ENCODE measurements around the gene BARHL2.

Gene BARHL2

DNA sequence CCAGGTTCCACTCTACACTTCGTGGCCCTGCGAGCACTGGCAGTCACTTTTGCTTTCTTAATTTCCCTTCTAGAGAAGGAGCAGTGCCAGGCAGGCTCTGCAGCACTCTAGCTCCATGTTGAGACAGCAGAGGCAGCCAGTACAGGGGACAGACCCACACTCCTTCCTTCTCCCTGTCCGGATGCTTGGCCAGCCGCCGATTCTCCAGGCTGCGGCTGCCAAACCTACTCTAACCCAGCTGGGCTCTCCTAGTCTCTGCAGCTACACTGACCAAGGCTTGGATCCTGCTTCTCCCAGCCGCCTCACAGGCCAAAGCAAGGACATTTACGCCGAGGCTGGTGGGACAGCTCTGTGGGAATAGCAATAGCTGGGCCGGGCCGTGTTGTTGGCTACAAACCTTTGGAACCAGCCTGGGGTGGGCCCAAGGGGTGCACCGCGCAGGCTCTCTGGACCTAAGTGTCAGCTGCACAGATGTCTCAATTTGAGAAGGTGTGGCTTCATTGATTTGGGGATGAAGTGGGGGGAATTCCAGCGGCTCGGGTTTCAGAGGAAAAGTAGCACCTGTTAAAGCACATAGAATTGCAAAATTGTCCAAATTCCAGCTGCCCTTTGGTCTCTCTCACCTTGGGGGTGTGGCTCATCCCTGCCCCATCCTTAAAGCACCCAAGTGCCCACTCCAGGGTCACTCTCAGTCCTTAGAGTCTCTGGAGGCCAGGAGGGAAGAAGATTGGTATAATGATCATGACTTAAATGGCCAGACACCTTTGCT lies 3.2 kb downstream of the BARHL2 start:
- no peak for TF ChIP-seq ZFX (IDR thresholded peaks at IDR 0.05; ENCODE audit: borderline replicate concordance)
- TF ChIP-seq, protein P1, sequence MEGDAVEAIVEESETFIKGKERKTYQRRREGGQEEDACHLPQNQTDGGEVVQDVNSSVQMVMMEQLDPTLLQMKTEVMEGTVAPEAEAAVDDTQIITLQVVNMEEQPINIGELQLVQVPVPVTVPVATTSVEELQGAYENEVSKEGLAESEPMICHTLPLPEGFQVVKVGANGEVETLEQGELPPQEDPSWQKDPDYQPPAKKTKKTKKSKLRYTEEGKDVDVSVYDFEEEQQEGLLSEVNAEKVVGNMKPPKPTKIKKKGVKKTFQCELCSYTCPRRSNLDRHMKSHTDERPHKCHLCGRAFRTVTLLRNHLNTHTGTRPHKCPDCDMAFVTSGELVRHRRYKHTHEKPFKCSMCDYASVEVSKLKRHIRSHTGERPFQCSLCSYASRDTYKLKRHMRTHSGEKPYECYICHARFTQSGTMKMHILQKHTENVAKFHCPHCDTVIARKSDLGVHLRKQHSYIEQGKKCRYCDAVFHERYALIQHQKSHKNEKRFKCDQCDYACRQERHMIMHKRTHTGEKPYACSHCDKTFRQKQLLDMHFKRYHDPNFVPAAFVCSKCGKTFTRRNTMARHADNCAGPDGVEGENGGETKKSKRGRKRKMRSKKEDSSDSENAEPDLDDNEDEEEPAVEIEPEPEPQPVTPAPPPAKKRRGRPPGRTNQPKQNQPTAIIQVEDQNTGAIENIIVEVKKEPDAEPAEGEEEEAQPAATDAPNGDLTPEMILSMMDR (IDR thresholded peaks at IDR 0.05) = no peak
- H3K27ac ChIP-seq = no peak overlapping the region

DNA sequence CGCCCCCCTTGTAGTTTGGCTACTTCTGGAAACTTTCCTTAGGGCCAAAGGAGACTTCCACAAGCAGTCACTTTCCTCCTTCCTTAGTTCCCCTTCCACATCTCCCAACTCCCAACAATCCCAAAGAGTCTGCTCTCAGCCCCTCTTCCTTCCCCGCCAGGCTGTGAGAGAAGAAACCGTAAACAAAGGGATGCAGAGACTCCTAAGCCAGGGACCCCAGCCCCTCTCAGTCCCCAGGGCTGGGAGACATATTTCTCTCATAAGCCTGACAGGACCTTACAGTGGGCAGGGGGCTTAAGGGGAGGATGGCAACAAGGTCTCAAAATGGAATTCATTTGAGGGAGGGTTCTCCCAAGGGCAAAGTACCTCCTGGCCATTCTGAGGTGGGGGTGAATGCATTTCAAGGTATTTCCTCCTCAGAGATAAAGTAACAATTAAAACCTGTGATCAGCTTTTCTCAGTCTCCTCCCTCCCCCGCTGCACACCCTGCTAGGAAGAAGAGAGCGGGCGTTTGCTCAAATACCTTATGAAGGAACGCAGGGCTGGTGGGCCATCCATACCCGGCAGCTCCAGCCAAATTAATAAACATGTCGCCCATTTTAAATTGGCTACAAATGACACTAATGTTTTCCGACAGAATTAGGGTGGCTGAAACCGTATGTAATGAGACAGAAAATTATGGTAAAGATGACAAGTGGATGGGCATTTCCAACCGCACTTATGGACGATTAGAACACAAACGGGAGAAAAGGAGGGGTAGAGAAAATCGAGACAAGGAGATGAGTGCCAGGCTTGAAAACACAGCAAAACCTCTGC lies 4.0 kb downstream of the BARHL2 start:
- no peak overlapping the region for H3K27ac ChIP-seq
- TF ChIP-seq, protein P1 (IDR thresholded peaks at IDR 0.05) = no peak
- TF ChIP-seq ZFX (IDR thresholded peaks at IDR 0.05; ENCODE audit: borderline replicate concordance) = no peak

DNA sequence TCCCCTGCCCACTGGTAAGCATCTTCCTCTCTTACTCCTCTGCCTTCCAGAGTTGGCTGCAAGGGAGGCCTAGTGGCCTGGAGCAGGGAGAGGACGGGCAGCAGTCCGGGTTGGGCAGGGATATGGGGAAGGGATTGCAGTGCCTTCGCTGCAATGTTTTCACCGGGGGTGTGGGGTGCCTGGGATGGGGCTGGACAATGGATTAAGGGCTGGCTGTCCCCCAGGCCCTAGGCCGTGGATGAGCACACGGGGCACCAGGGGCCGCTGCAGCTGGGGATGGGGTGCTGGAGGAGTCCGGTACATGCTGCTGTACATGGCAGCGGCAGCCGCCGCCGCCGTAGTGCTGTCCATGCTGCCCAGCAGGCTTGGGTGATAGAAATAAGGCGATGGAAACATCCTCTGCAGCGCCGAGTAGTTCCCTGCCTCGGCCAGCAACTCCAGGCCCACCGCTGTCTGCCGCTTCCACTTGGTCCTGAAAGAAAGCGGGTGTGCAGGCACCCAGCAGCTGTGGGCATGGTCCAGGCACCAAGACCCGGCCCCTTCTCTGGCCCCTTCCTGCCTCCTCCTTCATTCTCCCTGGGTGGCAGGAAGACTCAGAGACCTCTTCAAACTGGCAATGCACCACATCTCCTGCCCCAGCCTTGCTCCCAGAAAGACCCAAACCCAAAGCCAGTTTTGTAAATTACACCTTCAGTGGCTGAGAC lies 4.8 kb downstream of the BARHL2 start:
- no peak overlapping the region for H3K27ac ChIP-seq
- TF ChIP-seq ZFX (IDR thresholded peaks at IDR 0.05; ENCODE audit: borderline replicate concordance) = no peak
- TF ChIP-seq, protein P1 (IDR thresholded peaks at IDR 0.05) = no peak

DNA sequence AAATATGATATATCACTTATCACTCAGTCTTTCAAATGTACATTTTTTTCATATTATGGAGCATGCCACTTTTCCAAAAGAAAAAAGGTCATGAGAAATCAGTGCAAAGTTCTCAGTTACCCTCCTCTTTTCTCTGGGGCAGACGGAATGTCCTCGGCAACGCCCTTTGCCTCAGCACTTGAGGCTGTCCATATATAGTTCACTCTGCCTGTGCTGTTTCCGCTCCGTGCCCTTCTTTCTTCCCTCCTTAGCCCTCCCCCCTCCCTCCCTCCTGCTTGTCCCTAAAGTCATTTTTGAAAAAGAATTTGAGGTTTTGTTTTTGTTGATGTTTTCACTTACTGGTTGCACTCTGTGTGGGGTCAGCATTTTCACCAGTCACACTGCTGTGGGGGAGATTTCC lies 5.4 kb downstream of the BARHL2 start:
- no peak overlapping the region for H3K27ac ChIP-seq
- TF ChIP-seq ZFX (IDR thresholded peaks at IDR 0.05; ENCODE audit: borderline replicate concordance) = no peak
- TF ChIP-seq, protein P1 (IDR thresholded peaks at IDR 0.05) = no peak

DNA sequence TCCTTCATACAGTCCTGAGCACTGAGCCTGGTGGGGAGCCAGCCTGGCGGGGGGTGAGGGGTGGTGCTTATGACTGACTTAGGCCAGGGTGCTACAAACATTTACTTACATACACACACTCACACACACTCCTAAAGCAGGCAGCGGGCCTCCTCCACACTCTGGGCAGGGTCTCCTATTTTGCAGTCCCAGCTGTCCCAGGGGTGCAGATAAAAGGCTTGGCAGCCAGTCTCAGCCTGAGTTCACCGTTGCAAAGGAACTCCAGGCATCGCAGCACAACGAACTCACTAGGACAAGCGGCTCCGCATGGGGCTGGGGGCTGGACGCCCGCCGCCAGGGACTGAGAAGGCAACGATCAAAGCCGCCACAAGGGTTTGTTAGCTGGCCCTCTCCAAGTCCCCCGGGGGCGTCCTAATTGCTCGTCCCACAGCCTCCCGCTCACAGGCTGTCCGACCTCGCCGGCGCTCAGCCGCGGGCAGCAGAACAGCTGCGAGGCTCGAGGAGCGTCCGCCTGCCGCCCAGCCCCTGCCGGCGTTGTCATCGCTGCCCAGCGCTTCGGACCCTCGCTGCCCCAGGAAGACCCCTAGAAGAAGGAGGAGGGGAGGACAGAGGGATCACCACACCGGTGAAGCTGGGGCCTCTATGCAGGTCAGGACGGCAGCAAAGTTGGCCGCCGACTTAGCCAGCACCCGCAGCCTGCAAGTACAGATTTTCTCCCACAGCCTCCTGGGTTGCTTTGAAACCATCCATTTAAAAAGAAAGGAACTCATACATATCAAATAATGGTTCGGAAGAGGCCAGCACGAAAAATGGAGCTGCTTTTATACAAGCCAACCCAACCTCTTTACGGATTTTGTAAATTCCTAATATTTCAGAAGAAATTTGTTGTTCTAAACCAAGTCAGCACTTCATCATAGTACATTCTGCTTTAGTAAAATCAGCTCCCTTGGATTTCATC lies 6.2 kb downstream of the BARHL2 start:
- no peak overlapping the region for H3K27ac ChIP-seq
- TF ChIP-seq, protein P1 (IDR thresholded peaks at IDR 0.05) = no peak
- no peak for TF ChIP-seq ZFX (IDR thresholded peaks at IDR 0.05; ENCODE audit: borderline replicate concordance)

DNA sequence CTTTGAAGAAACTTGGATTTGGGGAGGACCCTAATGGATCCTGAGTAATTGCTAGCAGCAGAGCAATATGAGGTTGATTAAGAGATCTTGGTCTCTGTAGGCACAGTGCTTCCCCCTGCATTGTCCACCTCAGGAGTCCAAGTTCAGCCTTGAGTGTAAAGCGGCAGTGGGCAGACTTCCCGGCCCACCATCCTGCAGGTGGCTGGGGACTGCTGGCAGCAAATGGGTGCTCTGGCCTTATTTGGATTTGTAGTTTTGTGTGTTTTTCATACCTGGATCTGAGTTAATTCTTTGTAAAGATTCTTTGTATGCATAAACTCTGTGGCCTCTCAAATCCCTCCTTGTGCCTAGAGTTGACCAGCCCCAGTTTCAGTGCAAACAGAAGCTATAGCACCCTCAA lies 7.6 kb downstream of the BARHL2 start:
- TF ChIP-seq, protein P1 (IDR thresholded peaks at IDR 0.05) = no peak
- no peak for TF ChIP-seq ZFX (IDR thresholded peaks at IDR 0.05; ENCODE audit: borderline replicate concordance)
- no peak overlapping the region for H3K27ac ChIP-seq

Data from 22Rv1 (cell line).